Small intestine (tissue), 7 donors: ENCODE data around the gene LMLN. TPM values are rescaled to one million over a fixed set of nuclear protein-coding genes. Genes with fewer than 3 reads are reported as not detected.
"Not testable (repeated sequence)": the region's sequence is repeated elsewhere in the genome, so short reads cannot be mapped to it uniquely, and the experiment has no call there.

Experiments
- DNase-seq, 2 donors: peaks; one replicate each; pipeline versions ENCODE4 v3.0.0 to v3.0.0-alpha.2; 2013
- FAIRE-seq: peaks from 2 replicates; lab custom pipeline; 2012; peaks lifted over from hg19 to GRCh38; lab: Jason Lieb, UNC
- H3K27ac ChIP-seq, 3 donors: one replicate each; pipeline ENCODE4 v1.5.1; 2013; ENCODE audit warnings: low read length in 2 of 3, mild to moderate bottlenecking in 2 of 3, control low read depth in 1 of 3, inconsistent platforms in 1 of 3, low read depth in 1 of 3, moderate library complexity in 1 of 3
- H3K27me3 ChIP-seq, 3 donors: one replicate each; pipeline ENCODE4 v1.6.1; 2013; ENCODE audit warnings: low read length in 3 of 3, inconsistent platforms in 1 of 3; ENCODE audit not compliant: control insufficient read depth in 3 of 3, insufficient read depth in 3 of 3
- H3K36me3 ChIP-seq, 3 donors: one replicate each; pipeline ENCODE4 v1.6.1; 2013; ENCODE audit warnings: low read length in 3 of 3, inconsistent platforms in 1 of 3, low read depth in 1 of 3, mild to moderate bottlenecking in 1 of 3, moderate library complexity in 1 of 3; ENCODE audit not compliant: control insufficient read depth in 3 of 3, insufficient read depth in 2 of 3
- H3K4me1 ChIP-seq, 3 donors: one replicate each; pipeline ENCODE4 v1.6.1; 2013; ENCODE audit warnings: low read length in 2 of 3, inconsistent platforms in 1 of 3, low read depth in 1 of 3, mild to moderate bottlenecking in 1 of 3, moderate library complexity in 1 of 3; ENCODE audit not compliant: control insufficient read depth in 3 of 3, insufficient read depth in 2 of 3
- H3K4me3 ChIP-seq, 3 donors: one replicate each; pipeline ENCODE4 v1.5.1; 2013; ENCODE audit warnings: low read length in 3 of 3, control low read depth in 1 of 3, inconsistent platforms in 1 of 3, low read depth in 1 of 3, mild to moderate bottlenecking in 1 of 3, moderate library complexity in 1 of 3
- H3K9me3 ChIP-seq, 2 donors: one replicate each; pipeline ENCODE4 v1.6.1; 2013; ENCODE audit warnings: low read depth in 1 of 2, low read length in 1 of 2; ENCODE audit not compliant: control insufficient read depth in 2 of 2, insufficient read depth in 1 of 2
- WGBS, 3 donors: extraction: QIAGEN DNeasy Blood & Tissue Kit; methylation state at CpG; one replicate each; pipeline ENCODE4 v1.1.7; 2013; 5-methylcytosine and 5-hydroxymethylcytosine counted together
- polyA plus RNA-seq, 4 donors: library from polyadenylated mRNA; stranded (reverse) in 3 of 4; unstranded in 1 of 4; fragments of 200-250 nt in 3 of 4; fragments of 120-200 nt in 1 of 4; gene quantifications; one replicate each; pipeline versions ENCODE4 v1.2.1 to v1.2.3, GENCODE V29; 2013
- donor health status: healthy with polysubstance abuse.
- donor health status: control.
- donor health status: control.
- donor health status: Bipolar disorder and iron deficiency.
- donor health status: healthy.

LMLN gene
- polyA plus RNA-seq, 4 donors: 0.22 to 4.3 (median 0.96) TPM

DNA sequence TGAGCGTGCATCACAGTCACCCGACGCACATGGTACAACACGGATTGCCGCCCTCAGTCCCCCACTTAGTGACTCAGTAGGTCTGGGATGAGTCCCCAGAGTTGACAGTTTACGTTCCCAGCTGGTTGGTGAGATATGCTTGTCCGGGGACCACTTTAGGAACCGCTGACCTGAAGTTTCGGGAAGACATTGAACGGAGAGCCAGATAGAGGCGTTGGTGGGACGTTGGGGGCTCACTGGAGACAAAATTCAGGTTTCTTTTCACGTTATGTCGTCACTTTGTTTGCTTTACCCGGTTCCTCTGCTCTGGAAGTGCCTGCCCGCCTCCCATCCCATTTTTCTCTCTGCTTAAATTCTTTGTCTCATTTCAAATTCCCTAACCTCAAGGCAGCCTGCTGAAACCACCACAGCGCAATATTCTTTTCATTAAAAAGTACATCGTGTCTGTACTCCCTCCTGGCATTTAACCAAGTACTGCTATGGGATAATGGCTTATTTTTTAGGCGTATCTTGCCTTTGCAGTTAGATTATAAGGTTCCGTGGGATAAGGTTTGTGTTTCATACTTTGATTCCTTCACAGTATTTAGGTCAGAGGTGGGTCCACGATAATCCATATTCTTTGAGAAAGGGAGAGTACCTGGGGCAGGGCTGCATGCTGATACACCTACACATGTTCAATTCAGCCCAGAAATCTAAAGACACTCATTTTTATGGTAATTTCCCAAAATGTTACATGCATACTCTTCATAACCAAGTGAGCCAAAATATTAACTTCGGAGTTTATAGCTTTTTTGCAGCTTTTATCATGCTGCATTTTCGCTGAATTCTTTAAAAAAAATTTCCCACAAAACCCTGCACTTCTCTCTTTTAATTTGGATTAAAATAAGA, 921 bp downstream of the LMLN start:
- Histone ChIP-seq H3K36me3 (peaks cover 2 to 5% (median 5%) of the 10 kb centered on the region in 3 donors), H3K4me1 (peaks cover 3 to 8% (median 5%) of the 10 kb centered on the region in 3 donors), H3K27ac (peak overlapping the region in 2 of 3 donors; percentile 54 to 67), H3K4me3 (peak overlapping the region; percentile 66 to 92 (median 88)), H3K27me3 (no peaks in the 10 kb centered on the region), H3K9me3 (no peaks in the 10 kb centered on the region)
- FAIRE-seq (no peak), DNase-seq (no peak)
- WGBS, 3 donors: 9 to 13% (median 10%) methylated on average over 23 of the region's 23 CpGs

DNA sequence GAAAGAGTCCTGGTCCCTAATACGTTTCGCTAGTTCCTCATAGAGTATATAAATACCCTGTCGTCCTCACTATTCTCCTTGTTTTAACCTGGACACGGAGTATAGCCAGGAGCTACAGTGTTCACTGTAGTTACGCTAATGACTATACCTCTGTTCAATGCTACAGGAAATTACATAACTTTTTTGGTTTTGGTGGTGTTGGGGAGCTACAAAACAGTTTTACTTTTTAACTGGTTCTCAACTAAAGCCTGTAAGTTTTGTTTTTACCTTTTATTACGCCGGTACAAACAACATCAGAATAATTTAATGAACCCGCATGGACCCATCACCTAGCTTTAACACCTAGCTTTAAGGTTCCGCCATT, 1.5 kb downstream of the LMLN start:
- Histone ChIP-seq H3K27ac (no peak overlapping the region), H3K4me3 (no peak overlapping the region), H3K27me3 (no peaks in the 10 kb centered on the region), H3K9me3 (no peaks in the 10 kb centered on the region), H3K36me3 (peaks cover 0 to 1% (median 0%) of the 10 kb centered on the region in 3 donors), H3K4me1 (peaks cover 3 to 8% (median 5%) of the 10 kb centered on the region in 3 donors)
- WGBS, 3 donors: 73 to 86% (median 78%) methylated on average over 9 of the region's 9 CpGs
- no peak for FAIRE-seq
- DNase-seq: no peak

DNA sequence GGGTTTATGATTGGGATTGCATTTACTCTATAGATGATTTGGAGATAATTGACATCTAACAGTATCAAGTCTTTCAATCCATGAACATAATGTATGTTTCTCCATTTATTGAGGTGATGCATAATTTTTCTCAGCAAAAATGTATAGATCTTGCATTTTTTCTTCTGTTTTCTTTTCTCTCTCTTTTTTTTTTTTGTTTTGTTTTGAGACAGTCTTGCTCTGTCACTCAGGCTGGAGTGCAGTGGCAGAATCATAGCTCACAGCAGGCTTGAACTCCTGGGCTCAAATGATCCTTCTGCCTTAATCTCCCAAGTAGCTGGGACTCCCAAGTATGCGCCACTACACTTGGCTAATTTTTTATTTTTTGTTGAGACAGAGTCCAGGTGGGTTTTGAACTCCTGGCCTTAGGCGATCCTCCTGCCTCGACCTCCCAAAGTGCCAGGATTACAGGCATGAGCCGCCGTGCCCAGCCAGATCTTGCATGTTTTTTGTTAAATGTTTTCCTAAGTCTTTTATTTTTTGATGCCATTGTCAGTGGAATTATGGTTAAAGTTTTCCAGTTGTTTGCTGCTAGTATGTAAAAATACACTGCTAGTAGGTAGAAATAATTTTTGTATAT, 3.1 kb downstream of the LMLN start:
- peaks cover 3 to 8% (median 5%) of the 10 kb centered on the region in 3 donors for H3K4me1 ChIP-seq
- no peak for FAIRE-seq
- no peaks in the 10 kb centered on the region for H3K36me3 ChIP-seq
- no peak overlapping the region for H3K27ac ChIP-seq
- WGBS, 3 donors: 92 to 98% (median 96%) methylated on average over 5 of the region's 5 CpGs
- H3K9me3 ChIP-seq: peaks cover 0 to 10% of the 10 kb centered on the region in 2 donors
- no peak for DNase-seq
- no peaks in the 10 kb centered on the region for H3K27me3 ChIP-seq
- H3K4me3 ChIP-seq: no peak overlapping the region

DNA sequence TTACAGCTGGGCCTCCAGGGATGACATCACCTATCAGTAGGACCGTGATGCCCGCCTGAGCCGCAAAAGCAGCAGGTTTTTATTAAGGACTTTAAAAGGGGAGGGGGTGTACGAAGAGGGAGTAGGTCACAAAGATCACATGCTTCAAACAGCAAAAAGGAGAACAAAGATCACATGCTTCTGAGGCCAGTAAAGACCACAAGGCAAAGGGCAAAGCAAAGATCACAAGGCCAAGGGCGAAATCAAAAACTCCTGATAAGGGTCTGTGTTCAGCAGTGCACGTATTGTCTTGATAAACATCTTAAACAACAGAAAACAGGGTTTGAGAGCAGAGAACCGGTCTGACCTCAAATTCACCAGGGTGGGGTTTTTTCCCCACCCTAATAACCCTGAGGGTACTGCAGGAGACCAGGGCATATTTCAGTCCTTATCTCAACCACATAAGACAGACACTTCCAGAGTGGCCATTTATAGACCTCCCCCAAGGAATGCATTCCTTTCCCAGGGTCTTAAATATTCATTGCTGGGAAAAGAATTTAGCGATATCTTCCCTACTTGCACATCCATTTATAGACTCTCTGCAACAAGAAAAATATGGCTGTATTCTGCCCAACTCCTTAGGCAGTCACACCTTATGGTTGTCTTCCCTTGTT, 7.4 kb downstream of the LMLN start:
- 95 to 97% (median 95%) methylated on average over 8 of the region's 8 CpGs for WGBS, 3 donors
- H3K4me1 ChIP-seq, H3K27me3 ChIP-seq, H3K36me3 ChIP-seq, H3K4me3 ChIP-seq, DNase-seq, H3K27ac ChIP-seq, FAIRE-seq: not testable (repeated sequence)
- H3K9me3 ChIP-seq: peaks cover 0 to 19% of the 10 kb centered on the region in 2 donors

DNA sequence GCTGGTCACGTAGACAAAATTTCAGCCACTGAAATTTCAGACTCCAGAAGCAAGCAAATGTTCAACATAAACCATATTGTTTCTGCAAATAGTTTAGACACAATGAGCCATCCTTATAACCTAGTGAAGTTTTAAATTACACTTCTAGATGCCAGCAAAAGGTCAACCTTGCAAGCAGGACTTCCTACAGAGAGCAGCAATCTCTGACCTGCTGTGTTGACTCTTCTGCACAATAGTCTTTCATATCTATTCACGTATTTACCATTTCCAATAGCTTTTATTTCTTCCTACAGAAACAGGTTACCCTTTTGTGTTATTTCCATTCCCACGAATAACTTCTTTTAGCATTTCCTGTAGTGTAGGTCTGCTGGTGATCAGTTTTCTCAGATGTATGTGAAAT, 10.6 kb downstream of the LMLN start:
- H3K4me3 ChIP-seq: no peak overlapping the region
- no peaks in the 10 kb centered on the region for H3K4me1 ChIP-seq
- DNase-seq: no peak
- H3K27ac ChIP-seq: no peak overlapping the region
- H3K27me3 ChIP-seq: no peaks in the 10 kb centered on the region
- H3K9me3 ChIP-seq: peaks cover 0 to 19% of the 10 kb centered on the region in 2 donors
- H3K36me3 ChIP-seq: peaks cover 0 to 2% (median 0%) of the 10 kb centered on the region in 3 donors
- 76 to 84% (median 80%) methylated on average over 3 of the region's 3 CpGs for WGBS, 3 donors
- FAIRE-seq: no peak

DNA sequence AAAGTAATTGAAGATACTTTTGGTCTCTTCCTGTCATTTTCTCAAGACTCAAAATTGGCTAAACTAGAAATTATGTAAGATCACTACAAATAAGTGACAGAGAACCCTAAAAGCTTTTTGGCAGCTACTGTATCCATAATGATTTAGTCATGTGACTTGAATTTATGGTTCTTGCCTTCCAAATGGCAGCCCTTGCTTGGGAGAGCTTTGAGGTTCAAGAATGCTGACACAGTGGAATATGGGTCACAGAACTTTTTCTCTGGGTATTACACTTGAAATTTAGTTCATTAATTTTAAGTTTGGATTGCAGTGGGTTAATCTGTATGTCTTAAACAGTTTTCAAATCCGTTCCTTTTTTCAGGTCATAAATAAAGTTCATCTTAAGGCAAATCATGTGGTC, 14.0 kb downstream of the LMLN start:
- Histone ChIP-seq H3K4me3 (no peak overlapping the region), H3K4me1 (no peaks in the 10 kb centered on the region), H3K9me3 (peaks cover 0 to 9% of the 10 kb centered on the region in 2 donors), H3K27ac (no peak overlapping the region), H3K36me3 (peaks cover 0 to 4% (median 2%) of the 10 kb centered on the region in 3 donors), H3K27me3 (no peaks in the 10 kb centered on the region)
- no peak for FAIRE-seq
- 78 to 92% (median 85%) methylated on average over 1 of the region's 1 CpG for WGBS, 3 donors
- no peak for DNase-seq

DNA sequence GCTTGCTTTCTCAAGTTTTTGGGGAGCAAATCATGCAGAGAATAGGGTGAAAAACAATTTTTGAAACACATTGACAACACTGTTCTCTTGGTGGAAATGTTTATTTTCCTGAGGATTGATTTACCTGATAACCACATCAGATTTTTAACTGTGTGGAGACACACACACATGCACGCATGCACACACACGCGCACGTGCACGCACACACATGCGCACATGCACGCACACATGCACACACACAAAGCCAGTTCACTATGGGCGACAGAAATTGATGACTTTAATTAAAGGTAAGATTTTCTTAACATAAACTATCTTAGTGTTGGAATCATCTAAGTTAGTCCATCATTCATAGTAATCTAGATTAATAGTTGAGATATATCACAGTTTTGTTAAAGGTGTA, 15.3 kb downstream of the LMLN start:
- Histone ChIP-seq H3K9me3 (peaks cover 0 to 9% of the 10 kb centered on the region in 2 donors), H3K4me1 (no peaks in the 10 kb centered on the region), H3K36me3 (peaks cover 0 to 7% (median 2%) of the 10 kb centered on the region in 3 donors), H3K27me3 (no peaks in the 10 kb centered on the region), H3K27ac (no peak overlapping the region), H3K4me3 (no peak overlapping the region)
- 97 to 98% (median 98%) methylated on average over 8 of the region's 8 CpGs for WGBS, 3 donors
- no peak for DNase-seq
- FAIRE-seq: no peak

DNA sequence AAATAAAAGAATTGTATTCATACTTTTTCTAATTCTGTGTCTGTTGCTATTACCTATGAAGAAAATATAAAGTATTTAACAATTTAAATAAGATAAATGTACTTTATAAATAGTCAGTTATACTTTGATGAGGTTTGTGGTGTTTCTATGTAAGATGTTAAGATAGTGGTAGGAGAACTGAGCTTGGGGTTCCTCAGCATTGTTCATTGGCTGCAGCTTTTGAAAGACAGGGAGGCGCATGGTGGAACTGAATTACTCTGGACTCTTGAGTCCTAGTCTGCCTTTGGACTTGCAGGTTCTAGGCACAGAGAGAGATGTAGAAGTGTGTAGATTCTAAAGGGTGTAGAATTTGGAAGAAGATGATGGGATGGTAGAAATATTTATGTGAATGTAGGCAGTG, 23.1 kb downstream of the LMLN start:
- no peak overlapping the region for H3K4me3 ChIP-seq
- no peaks in the 10 kb centered on the region for H3K4me1 ChIP-seq
- DNase-seq (no peak), FAIRE-seq (no peak)
- H3K36me3 ChIP-seq: peaks cover 0 to 14% (median 0%) of the 10 kb centered on the region in 3 donors
- WGBS, 3 donors: 87 to 100% (median 100%) methylated on average over 1 of the region's 1 CpG
- H3K27me3 ChIP-seq: no peaks in the 10 kb centered on the region
- no peaks in the 10 kb centered on the region for H3K9me3 ChIP-seq
- H3K27ac ChIP-seq: no peak overlapping the region
